CD4-positive, alpha-beta T cell treated with Interleukin-6 at 100 ng/mL for 8 hours (primary cell): ENCODE data around the gene PSMD2.

ENCODE experiments used
- DNase-seq: peaks from one replicate; pipeline ENCODE4 v3.0.0-alpha.2; 2020; ENCODE audit warnings: mixed read lengths, low spot score

Gene PSMD2

GRCh38 chr3:184357248-184358123 lies 58.4 kb downstream of the PSMD2 start:
- DNase-seq, result no peak

- no peak for DNase-seq
These were observed 59.2 kb downstream of the PSMD2 start for GRCh38 chr3:184358124-184358767.
